Liver (tissue), 3 donors: ENCODE results near the gene MRC1.

ENCODE experiments used
- ATF3 ChIP-seq: IDR thresholded peaks from 2 replicates; pipeline ENCODE4 v1.6.1; 2016; ENCODE audit warnings: antibody characterized with exemption
- CTCF ChIP-seq: fragments of 150-350 bp; IDR thresholded peaks from 2 replicates; pipeline ENCODE4 v1.5.1; 2017; ENCODE audit warnings: improper control_type of control experiment, low read depth, low read length; ENCODE audit not compliant: missing input control
- EGR1 ChIP-seq, 2 donors: IDR thresholded peaks; 2 replicates each; pipeline ENCODE4 v1.6.1; 2016 to 2018; ENCODE audit warnings: antibody characterized with exemption in 2 of 2, low read depth in 2 of 2
- FOXA1 ChIP-seq: IDR thresholded peaks from 2 replicates; pipeline ENCODE4 v1.6.1; 2016; ENCODE audit warnings: antibody characterized with exemption
- GABPA ChIP-seq, 2 donors: IDR thresholded peaks in 1 of 2; conservative IDR thresholded peaks in 1 of 2; 2 replicates each; pipeline ENCODE4 v1.6.1; 2016; ENCODE audit warnings: antibody characterized with exemption in 2 of 2, mild to moderate bottlenecking in 1 of 2, moderate library complexity in 1 of 2
- JUND ChIP-seq, 2 donors: IDR thresholded peaks; 2 replicates each; pipeline ENCODE4 v1.6.1; 2016; ENCODE audit warnings: antibody characterized with exemption in 2 of 2
- REST ChIP-seq: IDR thresholded peaks from 2 replicates; pipeline ENCODE4 v1.6.1; 2016; ENCODE audit warnings: antibody characterized with exemption, mild to moderate bottlenecking
- RXRA ChIP-seq, 2 donors: IDR thresholded peaks; 2 replicates each; pipeline ENCODE4 v1.6.1; 2017 to 2018; ENCODE audit warnings: antibody characterized with exemption in 2 of 2, mild to moderate bottlenecking in 1 of 2
- SP1 ChIP-seq: IDR thresholded peaks from 2 replicates; pipeline ENCODE4 v1.6.1; 2018; ENCODE audit warnings: antibody characterized with exemption, mild to moderate bottlenecking
- TAF1 ChIP-seq: conservative IDR thresholded peaks from 2 replicates; pipeline ENCODE4 v1.6.1; 2016; ENCODE audit warnings: antibody characterized with exemption, mild to moderate bottlenecking
- TF ChIP-seq, protein P1 (sequence below): IDR thresholded peaks from 2 replicates; pipeline ENCODE4 v1.6.1; 2016; ENCODE audit warnings: antibody characterized with exemption
- donor health status: healthy.
- donor health status: healthy.

GRCh38 chr10:17906002-17906401, 96.9 kb downstream of the MRC1 start:
- TF ChIP-seq CTCF (no peak), JUND (IDR thresholded peaks at IDR 0.05) (no peak), RXRA (IDR thresholded peaks at IDR 0.05) (no peak), FOXA1 (no peak), TAF1 (no peak), SP1 (no peak), EGR1 (IDR thresholded peaks at IDR 0.05; ENCODE audit: low read depth in 2 of 2) (no peak), ATF3 (no peak), GABPA (IDR thresholded peaks at IDR 0.05 in 1 of 2, conservative IDR thresholded peaks at IDR 0.05 in 1 of 2) (no peak), REST (no peak)
- TF ChIP-seq, protein P1, sequence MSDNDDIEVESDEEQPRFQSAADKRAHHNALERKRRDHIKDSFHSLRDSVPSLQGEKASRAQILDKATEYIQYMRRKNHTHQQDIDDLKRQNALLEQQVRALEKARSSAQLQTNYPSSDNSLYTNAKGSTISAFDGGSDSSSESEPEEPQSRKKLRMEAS = no peak
